GM18909 (cell line): ENCODE measurements around the gene ERBB4.

Experiments
- ATAC-seq: cut with Tn5 transposase; IDR thresholded peaks from one replicate; pipeline ENCODE4 v1.9.1; 2021; ENCODE audit warnings: mild to moderate bottlenecking; ENCODE audit not compliant: unreplicated experiment, poor library complexity

Gene ERBB4

DNA sequence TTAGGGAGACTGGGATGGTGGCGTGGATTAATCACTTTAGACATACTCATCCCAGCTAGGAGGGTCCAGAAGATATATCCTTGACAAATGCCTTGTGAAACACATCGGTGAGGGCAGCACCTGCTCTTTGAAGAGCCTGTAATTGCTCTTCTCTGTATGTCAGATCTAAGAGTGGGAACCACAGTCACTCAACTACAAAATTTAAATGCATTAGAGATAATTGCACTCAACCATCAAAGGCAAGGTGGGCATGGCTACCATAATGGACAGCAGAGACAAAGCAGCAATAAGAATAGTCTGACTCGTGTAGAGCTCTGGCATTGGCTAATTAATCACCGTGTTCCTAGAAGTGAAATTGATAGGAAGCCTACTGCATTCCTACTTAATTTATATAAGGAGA is 96.8 kb downstream of the ERBB4 start:
- no peak for ATAC-seq

- no peak for ATAC-seq
These were observed 97.5 kb downstream of the ERBB4 start for GRCh38 chr2:212441141-212441540.

GRCh38 chr2:212428681-212429478 is 109.7 kb downstream of the ERBB4 start:
- no peak for ATAC-seq

- no peak for ATAC-seq
These were observed 111.0 kb downstream of the ERBB4 start for GRCh38 chr2:212427638-212428037.

DNA sequence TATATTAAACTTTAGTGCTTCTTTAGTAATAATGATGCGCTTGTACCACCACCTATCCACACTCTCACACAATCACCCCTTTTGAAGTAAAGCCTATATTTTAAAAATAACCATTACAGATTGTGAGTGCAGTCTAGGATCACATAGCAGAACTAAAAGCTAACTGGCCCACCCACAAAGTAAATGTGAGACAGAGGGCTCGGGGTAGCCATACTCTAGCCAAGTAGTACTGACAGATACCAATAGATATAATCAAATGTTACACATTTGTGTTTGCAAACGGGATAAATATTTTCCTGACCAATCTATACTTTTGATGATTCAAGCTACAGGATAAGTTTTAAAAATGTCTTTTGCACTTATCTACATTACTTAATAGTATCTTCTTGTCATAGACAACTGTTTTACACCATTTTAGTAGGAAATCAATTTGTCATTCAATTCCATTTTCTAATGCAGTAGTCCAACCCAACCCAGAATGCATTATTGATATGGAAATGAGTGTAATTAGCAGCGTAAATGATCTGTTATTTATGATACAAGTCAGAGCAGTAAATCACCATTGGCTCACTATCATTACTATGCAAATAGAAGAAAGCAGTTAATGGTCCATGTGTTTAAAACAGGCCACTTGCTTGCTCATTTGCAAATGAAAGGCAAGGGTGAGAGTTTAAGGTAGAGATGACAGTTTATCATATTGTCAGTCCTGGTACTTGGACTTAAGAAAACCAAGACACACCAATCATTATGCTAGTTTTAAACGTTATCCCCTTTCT is 111.8 kb downstream of the ERBB4 start:
- no peak for ATAC-seq

- no peak for ATAC-seq
These were observed 114.5 kb downstream of the ERBB4 start for GRCh38 chr2:212424082-212424481.

DNA sequence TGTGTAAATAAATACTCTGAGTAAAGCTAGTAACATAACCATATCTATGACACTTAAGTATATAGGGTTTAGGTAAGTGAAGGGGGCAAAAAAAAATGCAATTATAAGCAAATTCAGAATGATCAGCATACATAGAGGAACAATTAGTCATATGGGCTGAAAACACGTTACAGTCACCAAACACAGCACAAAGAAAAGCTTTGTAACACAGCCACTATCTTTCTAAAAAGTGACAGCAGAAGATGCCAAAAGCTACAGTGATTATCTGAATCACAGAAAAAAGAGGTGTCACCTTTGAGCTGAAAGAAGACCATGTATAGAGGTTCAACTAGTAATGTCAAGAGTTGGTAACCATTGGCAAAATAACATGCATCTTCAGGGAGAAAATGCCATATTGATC is 115.5 kb downstream of the ERBB4 start:
- no peak for ATAC-seq

GRCh38 chr2:212421556-212422334 is 116.9 kb downstream of the ERBB4 start:
- ATAC-seq = no peak

GRCh38 chr2:212416086-212416485 is 122.5 kb downstream of the ERBB4 start:
- no peak for ATAC-seq

GRCh38 chr2:212414767-212415211 is 123.8 kb downstream of the ERBB4 start:
- no peak for ATAC-seq

- no peak for ATAC-seq
These were observed 129.0 kb downstream of the ERBB4 start for GRCh38 chr2:212409560-212409959.

- ATAC-seq = no peak
These were observed 130.1 kb downstream of the ERBB4 start for GRCh38 chr2:212408524-212408923.

DNA sequence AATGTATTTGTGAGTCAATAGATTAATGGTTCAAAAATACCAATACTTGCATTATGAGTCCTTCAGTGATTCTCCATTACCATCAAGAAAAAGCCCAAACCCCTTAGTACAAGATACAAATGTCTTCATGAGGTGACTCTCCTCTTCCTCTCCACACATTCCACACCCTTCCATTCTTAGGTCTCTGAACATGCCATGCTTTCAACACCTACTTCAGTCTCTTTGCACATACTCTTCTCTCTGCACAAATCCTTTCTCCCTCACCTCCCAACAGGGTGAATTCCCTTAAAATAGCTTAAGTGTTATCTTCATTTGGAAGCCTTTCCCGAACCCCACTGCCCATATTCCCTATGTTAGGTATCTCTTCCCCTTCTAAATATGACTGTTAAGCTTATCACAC is 131.9 kb downstream of the ERBB4 start:
- no peak for ATAC-seq

DNA sequence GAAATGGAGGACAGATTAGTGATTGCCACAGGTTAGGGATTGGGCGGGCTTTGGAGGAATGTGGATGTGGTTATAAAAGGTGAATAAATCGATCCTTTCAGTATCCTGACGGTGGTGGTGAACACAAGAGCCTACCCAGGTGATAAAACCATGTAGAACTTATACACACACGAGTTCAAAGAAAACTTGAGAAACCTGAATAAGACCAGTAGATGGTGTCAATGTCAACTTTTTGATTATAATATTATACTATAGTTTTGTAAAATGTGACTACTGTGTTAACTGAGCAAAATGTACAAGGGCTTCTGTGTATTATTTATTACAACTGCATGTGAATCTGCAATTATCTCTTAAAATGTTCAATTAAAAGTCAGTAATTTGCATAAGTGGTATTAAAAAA is 136.3 kb downstream of the ERBB4 start:
- no peak for ATAC-seq

GRCh38 chr2:212398316-212398715 is 140.3 kb downstream of the ERBB4 start:
- ATAC-seq = no peak

DNA sequence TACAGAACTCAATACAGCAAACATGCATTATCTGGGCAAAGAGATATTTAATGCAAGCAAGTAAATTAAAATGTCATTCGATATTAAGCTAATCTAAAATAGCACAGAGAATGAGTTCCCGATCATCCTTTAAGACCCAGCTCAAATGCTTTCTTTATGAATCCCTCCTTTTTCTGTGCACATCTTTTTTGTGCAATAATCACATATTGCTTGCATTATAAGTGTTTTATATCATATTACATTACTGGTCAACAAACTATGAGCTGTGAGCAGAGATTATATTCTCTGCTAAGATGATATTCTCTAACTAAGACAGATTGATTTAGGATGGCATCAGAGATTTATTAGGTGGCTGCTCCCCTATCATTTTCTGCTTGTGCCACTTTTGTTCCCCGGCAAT is 146.1 kb downstream of the ERBB4 start:
- ATAC-seq = no peak

DNA sequence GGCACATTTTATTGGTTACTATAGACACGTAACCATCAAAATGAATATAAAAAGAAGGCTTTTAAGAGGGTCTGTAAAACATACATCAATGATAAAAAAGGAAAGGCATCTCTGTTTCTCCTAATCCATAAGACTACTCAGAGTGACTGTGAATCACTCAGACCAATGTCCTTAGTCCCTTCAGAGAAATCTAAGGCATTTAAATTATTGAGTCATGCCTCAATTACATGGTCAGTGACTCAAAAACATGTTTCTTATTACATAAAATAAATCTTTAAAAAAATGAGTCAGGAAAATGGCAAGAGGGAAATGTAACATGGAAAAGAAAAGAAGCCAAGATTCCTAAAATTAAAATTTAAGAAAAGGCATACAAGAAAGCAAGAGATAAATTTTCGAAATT is 146.6 kb downstream of the ERBB4 start:
- ATAC-seq = no peak

DNA sequence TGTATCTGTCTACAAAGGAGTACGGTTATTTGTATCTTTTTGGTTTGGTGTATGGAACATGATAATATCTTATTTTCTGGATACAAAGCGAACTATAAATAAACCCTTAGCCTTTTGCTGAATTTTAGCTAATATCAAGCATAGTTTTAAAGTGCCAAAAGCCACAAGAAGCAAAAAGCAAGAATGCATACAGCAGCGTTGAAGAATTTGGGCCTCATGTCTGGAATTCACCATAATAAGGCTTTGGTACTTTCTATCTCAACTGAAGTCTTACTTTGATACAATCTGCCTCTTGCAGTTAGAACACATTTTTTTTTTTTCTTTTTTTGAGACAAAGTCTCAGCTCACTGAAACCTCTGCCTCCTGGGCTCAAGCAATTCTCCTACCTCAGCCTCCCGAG is 151.5 kb downstream of the ERBB4 start:
- ATAC-seq = no peak

- ATAC-seq = no peak
These were observed 153.4 kb downstream of the ERBB4 start for GRCh38 chr2:212385241-212385640.

DNA sequence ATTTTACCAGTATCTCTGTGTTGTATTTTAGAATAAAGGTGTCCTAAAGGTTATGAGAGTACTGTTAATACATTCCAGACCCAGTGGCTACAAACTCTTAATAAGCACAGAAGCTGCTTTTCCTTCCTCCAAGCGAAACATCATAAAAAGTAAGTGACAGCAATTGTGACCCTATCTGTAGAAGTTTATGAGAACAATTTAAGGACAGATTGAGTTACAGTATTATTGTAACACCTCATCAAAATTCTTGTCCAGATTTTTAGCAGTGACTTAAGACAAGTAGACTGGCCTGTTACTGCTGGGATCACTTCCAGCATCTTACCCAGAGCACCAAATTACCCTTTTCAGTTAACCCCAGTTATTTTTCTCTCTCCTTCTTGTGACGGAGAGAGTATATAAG is 154.6 kb downstream of the ERBB4 start:
- ATAC-seq = no peak
